ENCODE measurements around the gene TENM4. TPM values are rescaled to one million over a fixed set of nuclear protein-coding genes. Genes with fewer than 3 reads are reported as not detected.

The TENM4 gene
- polyA plus RNA-seq, 1 of the 3 experiments (the other 2 are of a cell fraction), result 16.7 TPM

DNA sequence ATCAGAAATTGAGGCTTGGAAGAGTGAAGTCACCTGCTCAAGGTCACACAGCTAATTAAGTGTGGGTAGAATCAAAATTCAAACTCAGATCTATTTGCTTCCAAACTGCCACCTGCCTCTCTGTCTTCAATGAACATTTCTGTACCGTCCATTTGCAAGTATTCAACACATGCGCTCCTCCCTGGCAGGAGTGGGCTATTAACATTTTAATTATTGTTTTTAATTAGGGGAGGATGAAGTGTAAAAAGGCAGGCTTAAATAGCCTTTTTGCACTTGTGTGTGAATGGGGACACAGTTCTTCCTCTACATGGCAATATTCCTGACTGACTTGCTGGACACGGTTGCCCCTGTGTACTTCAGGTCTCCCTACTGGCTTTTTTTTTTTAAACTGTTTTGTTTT lies 751.7 kb downstream of the TENM4 start:
- H3K27ac ChIP-seq (ENCODE audit: low read depth in 2 of 2, low read length in 1 of 2), result no peak overlapping the region
- H3K9me2 ChIP-seq, result no peaks in the 10 kb centered on the region
- H3K79me2 ChIP-seq (ENCODE audit: insufficient read depth), result no peaks in the 10 kb centered on the region
- no peaks in the 10 kb centered on the region for H3K27me3 ChIP-seq (ENCODE audit: insufficient read depth)
- no peaks in the 10 kb centered on the region for H3K9me3 ChIP-seq
- H3K9ac ChIP-seq, result no peak overlapping the region
- H4K20me1 ChIP-seq (ENCODE audit: insufficient read depth), result no peaks in the 10 kb centered on the region
- POLR2A ChIA-PET, result no interaction called here
- no peak overlapping the region for H3K4me3 ChIP-seq (ENCODE audit: low read depth in 2 of 2, low read length in 1 of 2)
- H2AFZ ChIP-seq (ENCODE audit: low read depth), result no peak overlapping the region
- H3K4me1 ChIP-seq (ENCODE audit: control insufficient read depth in 1 of 2, insufficient read depth in 2 of 2, low read depth in 1 of 2, low read length in 1 of 2), result peaks cover 0 to 3% of the 10 kb centered on the region in 2 experiments; a peak in 2 of 4 replicates
- no peak for DNase-seq
- CTCF ChIA-PET, result interaction anchor here (0.6 to 2.2 kb wide), 3 partner anchors 9 to 322 kb away, joined by 3 to 13 read pairs (median 3); no protein-coding TSS in a partner anchor
- no peak for TF ChIP-seq SIN3A (IDR thresholded peaks at IDR 0.05; ENCODE audit: borderline replicate concordance, low read depth, low read length)
- TF ChIP-seq, protein P1, sequence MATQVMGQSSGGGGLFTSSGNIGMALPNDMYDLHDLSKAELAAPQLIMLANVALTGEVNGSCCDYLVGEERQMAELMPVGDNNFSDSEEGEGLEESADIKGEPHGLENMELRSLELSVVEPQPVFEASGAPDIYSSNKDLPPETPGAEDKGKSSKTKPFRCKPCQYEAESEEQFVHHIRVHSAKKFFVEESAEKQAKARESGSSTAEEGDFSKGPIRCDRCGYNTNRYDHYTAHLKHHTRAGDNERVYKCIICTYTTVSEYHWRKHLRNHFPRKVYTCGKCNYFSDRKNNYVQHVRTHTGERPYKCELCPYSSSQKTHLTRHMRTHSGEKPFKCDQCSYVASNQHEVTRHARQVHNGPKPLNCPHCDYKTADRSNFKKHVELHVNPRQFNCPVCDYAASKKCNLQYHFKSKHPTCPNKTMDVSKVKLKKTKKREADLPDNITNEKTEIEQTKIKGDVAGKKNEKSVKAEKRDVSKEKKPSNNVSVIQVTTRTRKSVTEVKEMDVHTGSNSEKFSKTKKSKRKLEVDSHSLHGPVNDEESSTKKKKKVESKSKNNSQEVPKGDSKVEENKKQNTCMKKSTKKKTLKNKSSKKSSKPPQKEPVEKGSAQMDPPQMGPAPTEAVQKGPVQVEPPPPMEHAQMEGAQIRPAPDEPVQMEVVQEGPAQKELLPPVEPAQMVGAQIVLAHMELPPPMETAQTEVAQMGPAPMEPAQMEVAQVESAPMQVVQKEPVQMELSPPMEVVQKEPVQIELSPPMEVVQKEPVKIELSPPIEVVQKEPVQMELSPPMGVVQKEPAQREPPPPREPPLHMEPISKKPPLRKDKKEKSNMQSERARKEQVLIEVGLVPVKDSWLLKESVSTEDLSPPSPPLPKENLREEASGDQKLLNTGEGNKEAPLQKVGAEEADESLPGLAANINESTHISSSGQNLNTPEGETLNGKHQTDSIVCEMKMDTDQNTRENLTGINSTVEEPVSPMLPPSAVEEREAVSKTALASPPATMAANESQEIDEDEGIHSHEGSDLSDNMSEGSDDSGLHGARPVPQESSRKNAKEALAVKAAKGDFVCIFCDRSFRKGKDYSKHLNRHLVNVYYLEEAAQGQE (IDR thresholded peaks at IDR 0.05; ENCODE audit: low read depth, low read length), result no peak
- TF ChIP-seq, protein P2, sequence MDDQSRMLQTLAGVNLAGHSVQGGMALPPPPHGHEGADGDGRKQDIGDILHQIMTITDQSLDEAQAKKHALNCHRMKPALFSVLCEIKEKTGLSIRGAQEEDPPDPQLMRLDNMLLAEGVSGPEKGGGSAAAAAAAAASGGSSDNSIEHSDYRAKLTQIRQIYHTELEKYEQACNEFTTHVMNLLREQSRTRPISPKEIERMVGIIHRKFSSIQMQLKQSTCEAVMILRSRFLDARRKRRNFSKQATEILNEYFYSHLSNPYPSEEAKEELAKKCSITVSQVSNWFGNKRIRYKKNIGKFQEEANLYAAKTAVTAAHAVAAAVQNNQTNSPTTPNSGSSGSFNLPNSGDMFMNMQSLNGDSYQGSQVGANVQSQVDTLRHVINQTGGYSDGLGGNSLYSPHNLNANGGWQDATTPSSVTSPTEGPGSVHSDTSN (IDR thresholded peaks at IDR 0.05), result no peak
- H3K4me2 ChIP-seq, result no peak overlapping the region
- no peaks in the 10 kb centered on the region for H3F3A ChIP-seq (replicated peaks; ENCODE audit: insufficient read depth)
- H3K36me3 ChIP-seq (replicated peaks in 1 of 2; ENCODE audit: control insufficient read depth in 1 of 2, insufficient read depth in 2 of 2, low read length in 1 of 2), result peaks cover 0 to 15% of the 10 kb centered on the region in 2 experiments
- 80% methylated on average over 3 of the region's 3 CpGs for WGBS (ENCODE audit: low lambda C conversion rate)

DNA sequence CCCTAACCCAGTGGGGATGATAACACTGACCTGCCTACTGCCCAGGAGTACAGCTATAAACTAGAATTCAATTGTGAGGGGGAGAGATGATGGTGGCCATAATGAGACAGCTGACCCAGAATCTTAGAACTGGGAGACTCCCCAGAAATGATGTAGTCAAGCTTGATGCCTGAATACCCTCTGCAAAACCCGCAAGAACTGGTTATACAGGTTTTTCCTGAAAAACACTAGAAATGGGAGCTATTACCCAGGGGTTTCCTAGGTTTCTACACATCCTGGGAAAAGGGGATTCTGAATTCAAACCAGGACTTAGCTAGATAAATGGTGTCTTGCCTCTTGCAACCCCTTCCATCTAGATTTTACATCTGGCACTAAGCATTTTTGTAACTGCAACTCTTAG lies 752.4 kb downstream of the TENM4 start:
- 73% methylated on average over 1 of the region's 1 CpG for WGBS (ENCODE audit: low lambda C conversion rate)
- Histone ChIP-seq H3K9me3 (no peaks in the 10 kb centered on the region), H3F3A (replicated peaks; ENCODE audit: insufficient read depth) (no peaks in the 10 kb centered on the region), H3K9me2 (no peaks in the 10 kb centered on the region), H3K27ac (ENCODE audit: low read depth in 2 of 2, low read length in 1 of 2) (no peak overlapping the region), H4K20me1 (ENCODE audit: insufficient read depth) (no peaks in the 10 kb centered on the region), H3K79me2 (ENCODE audit: insufficient read depth) (no peaks in the 10 kb centered on the region), H3K36me3 (replicated peaks in 1 of 2; ENCODE audit: control insufficient read depth in 1 of 2, insufficient read depth in 2 of 2, low read length in 1 of 2) (peaks cover 0 to 15% of the 10 kb centered on the region in 2 experiments), H2AFZ (ENCODE audit: low read depth) (no peak overlapping the region), H3K4me1 (ENCODE audit: control insufficient read depth in 1 of 2, insufficient read depth in 2 of 2, low read depth in 1 of 2, low read length in 1 of 2) (peaks cover 0 to 3% of the 10 kb centered on the region in 2 experiments; a peak in 2 of 4 replicates), H3K27me3 (ENCODE audit: insufficient read depth) (no peaks in the 10 kb centered on the region), H3K4me3 (ENCODE audit: low read depth in 2 of 2, low read length in 1 of 2) (no peak overlapping the region), H3K9ac (no peak overlapping the region), H3K4me2 (no peak overlapping the region)
- DNase-seq, result no peak
- CTCF ChIA-PET, result interaction anchor here (1.0 to 2.2 kb wide), 2 partner anchors 10 to 42 kb away, joined by 3 to 13 read pairs; no protein-coding TSS in a partner anchor
- POLR2A ChIA-PET, result no interaction called here
- TF ChIP-seq RCOR1 (IDR thresholded peaks at IDR 0.05; ENCODE audit: low read length), result no peak
- TF ChIP-seq, protein P3, sequence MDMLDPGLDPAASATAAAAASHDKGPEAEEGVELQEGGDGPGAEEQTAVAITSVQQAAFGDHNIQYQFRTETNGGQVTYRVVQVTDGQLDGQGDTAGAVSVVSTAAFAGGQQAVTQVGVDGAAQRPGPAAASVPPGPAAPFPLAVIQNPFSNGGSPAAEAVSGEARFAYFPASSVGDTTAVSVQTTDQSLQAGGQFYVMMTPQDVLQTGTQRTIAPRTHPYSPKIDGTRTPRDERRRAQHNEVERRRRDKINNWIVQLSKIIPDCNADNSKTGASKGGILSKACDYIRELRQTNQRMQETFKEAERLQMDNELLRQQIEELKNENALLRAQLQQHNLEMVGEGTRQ (IDR thresholded peaks at IDR 0.05; ENCODE audit: borderline replicate concordance, low read depth, low read length), result no peak
- no peak for TF ChIP-seq FOSL2 (IDR thresholded peaks at IDR 0.05; ENCODE audit: borderline replicate concordance, low read depth)
- TF ChIP-seq, protein P4, sequence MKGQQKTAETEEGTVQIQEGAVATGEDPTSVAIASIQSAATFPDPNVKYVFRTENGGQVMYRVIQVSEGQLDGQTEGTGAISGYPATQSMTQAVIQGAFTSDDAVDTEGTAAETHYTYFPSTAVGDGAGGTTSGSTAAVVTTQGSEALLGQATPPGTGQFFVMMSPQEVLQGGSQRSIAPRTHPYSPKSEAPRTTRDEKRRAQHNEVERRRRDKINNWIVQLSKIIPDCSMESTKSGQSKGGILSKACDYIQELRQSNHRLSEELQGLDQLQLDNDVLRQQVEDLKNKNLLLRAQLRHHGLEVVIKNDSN (IDR thresholded peaks at IDR 0.05; ENCODE audit: borderline replicate concordance, low read depth), result no peak
- no peak for TF ChIP-seq YY1 (IDR thresholded peaks at IDR 0.05; ENCODE audit: low read depth)
- TF ChIP-seq, protein P5, sequence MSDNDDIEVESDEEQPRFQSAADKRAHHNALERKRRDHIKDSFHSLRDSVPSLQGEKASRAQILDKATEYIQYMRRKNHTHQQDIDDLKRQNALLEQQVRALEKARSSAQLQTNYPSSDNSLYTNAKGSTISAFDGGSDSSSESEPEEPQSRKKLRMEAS (IDR thresholded peaks at IDR 0.05; ENCODE audit: low read depth), result no peak
- no peak for TF ChIP-seq EZH2phosphoT487 (IDR thresholded peaks at IDR 0.05; ENCODE audit: borderline replicate concordance, low read depth)
- no peak for TF ChIP-seq ELF1 (IDR thresholded peaks at IDR 0.05)
- TF ChIP-seq, protein P6, sequence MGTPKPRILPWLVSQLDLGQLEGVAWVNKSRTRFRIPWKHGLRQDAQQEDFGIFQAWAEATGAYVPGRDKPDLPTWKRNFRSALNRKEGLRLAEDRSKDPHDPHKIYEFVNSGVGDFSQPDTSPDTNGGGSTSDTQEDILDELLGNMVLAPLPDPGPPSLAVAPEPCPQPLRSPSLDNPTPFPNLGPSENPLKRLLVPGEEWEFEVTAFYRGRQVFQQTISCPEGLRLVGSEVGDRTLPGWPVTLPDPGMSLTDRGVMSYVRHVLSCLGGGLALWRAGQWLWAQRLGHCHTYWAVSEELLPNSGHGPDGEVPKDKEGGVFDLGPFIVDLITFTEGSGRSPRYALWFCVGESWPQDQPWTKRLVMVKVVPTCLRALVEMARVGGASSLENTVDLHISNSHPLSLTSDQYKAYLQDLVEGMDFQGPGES (IDR thresholded peaks at IDR 0.05; ENCODE audit: low read depth, low read length), result no peak
- TF ChIP-seq, protein P7, sequence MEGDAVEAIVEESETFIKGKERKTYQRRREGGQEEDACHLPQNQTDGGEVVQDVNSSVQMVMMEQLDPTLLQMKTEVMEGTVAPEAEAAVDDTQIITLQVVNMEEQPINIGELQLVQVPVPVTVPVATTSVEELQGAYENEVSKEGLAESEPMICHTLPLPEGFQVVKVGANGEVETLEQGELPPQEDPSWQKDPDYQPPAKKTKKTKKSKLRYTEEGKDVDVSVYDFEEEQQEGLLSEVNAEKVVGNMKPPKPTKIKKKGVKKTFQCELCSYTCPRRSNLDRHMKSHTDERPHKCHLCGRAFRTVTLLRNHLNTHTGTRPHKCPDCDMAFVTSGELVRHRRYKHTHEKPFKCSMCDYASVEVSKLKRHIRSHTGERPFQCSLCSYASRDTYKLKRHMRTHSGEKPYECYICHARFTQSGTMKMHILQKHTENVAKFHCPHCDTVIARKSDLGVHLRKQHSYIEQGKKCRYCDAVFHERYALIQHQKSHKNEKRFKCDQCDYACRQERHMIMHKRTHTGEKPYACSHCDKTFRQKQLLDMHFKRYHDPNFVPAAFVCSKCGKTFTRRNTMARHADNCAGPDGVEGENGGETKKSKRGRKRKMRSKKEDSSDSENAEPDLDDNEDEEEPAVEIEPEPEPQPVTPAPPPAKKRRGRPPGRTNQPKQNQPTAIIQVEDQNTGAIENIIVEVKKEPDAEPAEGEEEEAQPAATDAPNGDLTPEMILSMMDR (IDR thresholded peaks at IDR 0.05), result no peak
- TF ChIP-seq JUND (IDR thresholded peaks at IDR 0.05), result no peak
- no peak for TF ChIP-seq NFIC (IDR thresholded peaks at IDR 0.05; ENCODE audit: borderline replicate concordance)

Data from SK-N-SH (cell line).